HG02943 (cell line): ENCODE data around the gene USE1.
"Not testable (repeated sequence)": the region's sequence is repeated elsewhere in the genome, so short reads cannot be mapped to it uniquely, and the experiment has no call there.

Experiments
- ATAC-seq: cut with Tn5 transposase; IDR thresholded peaks from one replicate; pipeline ENCODE4 v1.9.1; 2021; ENCODE audit warnings: mild to moderate bottlenecking, low read depth, moderate library complexity; ENCODE audit not compliant: unreplicated experiment

The USE1 gene

DNA sequence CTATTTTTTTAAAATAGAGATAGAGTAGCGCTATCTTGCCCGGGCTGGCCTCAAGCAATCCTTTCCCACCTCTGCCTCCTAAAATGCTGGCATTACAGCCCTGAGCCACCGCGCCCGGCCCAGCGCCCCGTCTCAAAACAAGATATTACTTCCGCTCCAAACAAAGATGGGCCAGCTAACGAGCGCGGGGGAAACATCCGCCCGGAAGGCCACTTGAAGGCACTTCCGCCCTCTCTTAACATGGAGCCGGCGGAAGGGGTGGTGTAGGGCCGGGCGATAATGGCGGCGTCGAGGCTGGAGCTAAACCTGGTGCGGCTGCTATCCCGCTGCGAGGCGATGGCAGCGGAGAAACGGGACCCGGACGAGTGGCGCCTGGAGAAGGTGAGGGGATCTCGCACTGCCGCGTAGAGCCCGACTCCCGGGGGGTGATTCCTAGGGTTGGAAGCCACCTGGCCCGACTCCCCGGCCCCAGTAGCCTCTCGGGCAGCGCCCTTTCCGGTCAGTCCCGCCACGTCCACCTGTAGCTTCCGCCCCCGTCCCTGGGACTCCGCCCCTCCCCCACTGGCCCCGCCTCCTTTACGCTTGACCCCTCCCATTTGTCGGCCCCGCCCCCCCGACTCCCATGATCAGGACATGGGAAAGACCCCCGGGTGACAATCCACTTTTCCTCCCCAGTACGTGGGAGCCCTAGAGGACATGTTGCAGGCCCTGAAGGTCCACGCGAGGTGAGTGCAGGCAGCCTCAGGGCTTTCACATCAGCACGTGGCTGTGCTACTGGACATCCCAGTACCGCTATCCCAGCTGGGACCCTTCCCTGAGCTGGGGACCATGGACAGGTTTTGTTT, at the start of gene USE1:
USE1 (plus strand) TSS at position 231 of the 845 bp plus-strand sequence; CDS start at position 280, 49 bp downstream.
- ATAC-seq, result peak; percentile 69

GRCh38 chr19:17165715-17166114, 49.4 kb upstream of the USE1 start:
- ATAC-seq, result no peak

DNA sequence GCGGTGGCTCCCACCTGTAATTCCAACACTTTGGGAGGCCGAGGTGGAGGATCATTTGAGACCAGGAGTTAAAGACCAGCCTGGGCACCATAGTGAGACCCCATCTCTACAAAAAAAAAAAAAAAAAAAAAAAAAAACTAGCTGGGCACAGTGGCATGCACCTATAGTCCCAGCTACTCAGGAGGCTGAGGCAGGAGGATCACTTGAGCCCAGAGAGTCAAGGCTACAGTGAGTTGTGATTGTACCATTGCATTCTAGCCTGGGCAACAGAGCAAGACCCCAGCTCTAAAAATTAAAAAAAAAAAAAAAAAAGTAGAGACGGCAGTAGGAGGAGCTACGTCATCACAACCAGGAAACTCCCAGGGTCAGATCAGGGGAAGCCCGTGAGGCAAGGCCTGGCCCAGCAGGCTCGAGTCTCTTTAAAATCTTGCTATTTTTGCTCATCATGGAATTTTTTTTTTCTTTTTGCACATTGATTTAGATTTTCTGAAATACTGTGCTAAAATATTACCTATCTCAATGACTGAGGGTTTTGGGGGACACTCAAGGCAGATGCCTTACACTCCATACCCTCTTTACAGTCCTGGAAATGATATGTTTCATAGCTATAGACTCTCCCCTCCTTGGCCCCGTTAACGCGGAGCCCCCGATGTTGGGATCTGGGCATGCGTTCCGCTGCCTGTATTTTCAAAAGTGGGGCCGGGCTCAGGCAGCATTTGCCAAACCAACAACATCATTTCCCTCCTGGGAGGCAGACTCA, 44.4 kb upstream of the USE1 start:
- ATAC-seq, result no peak

DNA sequence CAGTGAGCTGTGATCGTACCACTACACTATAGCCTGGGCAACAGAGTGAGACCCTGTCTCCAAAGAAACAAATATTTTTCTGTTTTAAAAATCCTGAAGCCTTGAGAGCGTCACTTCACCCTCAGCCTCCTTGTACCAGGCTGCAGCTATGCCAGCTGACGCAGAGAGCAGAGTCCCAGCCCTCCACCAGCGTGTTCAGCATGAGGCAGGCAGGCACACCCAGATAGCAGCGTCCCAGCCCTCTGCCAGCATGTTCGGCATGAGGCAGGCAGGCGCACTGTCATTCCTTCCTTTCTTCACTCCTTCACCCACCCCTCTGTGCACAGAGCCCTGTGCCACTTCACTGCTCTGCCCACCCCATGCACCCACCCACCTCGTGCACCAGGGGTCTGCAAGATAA, 43.3 kb upstream of the USE1 start:
- ATAC-seq, result no peak

DNA sequence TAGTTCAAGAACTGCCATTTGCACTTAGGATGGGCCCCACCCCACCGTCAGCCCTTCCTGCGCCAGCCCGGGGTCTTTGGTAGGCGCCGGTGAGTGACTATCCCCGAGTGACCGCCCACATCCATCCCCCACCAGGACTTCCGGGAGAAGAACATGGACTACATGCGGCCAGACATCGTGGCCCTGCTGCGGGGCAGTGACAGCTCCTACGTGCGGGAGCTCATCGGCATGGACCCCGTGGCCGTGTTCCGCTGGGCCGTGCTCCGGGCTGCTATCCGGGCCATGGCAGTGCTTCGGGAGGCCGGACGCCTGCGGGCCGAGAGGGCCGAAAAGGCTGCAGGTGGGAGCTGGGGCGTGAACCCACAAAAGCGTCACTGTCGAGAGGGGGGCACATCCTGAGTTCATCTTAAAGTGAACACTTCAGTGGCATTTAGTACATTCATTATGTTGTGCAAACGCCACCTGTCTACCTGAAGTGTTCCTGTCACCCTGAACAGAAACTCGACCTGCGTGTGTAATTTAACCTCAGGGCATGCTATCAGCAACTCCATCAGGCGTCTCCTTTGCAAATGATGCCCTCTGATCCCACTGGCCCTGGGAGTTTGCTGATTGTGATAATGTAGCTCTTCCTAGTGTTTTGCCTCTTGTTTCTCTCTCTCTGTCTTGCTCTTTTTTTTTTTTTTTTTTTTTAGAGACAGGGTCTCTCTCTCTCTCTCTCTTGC, 42.4 kb upstream of the USE1 start:
- no peak for ATAC-seq

GRCh38 chr19:17178291-17178690, 36.9 kb upstream of the USE1 start:
- ATAC-seq, result no peak

DNA sequence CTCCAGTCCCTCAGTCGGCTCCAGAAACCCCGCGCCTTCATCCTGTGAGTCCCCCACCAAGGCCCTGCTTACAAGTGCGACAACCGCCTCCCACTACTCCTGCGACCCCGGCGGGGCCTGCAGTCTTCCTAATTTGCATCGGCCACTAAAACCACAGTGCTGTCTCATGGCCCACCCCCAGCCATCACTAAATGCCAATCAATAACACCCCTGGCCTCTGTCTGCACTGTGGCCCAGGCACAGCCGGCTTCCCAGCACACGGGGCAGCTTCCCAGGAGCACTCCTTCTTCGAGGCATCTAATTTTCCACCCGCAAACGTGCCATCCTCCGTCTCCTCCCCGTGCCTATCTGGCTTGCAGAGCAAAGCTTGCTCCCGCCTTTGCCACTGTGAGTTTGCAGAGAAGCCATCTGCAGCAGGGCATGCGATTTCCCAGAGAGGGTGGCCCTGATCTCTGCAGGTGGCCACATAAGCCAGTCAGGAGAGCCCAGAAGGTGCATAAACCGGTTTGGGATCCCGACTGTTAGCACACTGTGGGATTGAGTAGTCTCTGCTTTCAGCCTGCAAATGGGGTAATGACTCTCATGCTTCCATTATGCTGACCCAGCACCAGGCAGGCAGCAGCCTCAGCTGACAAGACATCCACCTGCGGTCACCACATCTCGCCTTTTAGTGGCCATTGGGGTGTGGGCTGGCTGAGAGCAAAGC, 34.0 kb upstream of the USE1 start:
- ATAC-seq, result no peak

DNA sequence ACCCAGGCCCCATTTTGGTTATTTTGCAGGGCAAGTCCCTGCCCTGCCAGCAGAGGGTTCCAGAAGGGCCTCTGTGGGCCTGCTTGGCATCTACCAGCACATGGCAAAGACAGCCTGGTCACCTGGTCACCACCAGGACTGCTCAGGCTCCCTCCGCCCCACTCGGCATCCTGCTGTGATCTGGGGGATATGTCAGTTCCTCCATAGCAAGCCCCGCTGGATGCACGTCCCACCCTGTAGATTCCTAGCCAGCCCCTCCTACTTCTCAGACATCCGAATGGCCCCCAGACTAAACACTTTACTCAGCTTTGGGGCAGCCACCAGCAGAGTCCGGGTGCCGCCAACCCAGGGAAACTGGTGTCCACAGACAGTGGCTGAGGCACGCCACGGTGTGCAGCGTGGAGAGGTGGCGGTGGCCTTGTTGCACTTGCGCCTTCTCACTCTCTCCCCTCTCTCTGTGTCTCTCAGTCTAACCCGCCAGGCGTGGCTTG, 31.8 kb upstream of the USE1 start:
- ATAC-seq, result no peak

GRCh38 chr19:17183858-17184321, 31.3 kb upstream of the USE1 start:
- no peak for ATAC-seq

- ATAC-seq, result no peak
Observed at GRCh38 chr19:17184371-17184841, 30.8 kb upstream of the USE1 start.

- ATAC-seq, result no peak
Observed at GRCh38 chr19:17185590-17185989, 29.6 kb upstream of the USE1 start.

DNA sequence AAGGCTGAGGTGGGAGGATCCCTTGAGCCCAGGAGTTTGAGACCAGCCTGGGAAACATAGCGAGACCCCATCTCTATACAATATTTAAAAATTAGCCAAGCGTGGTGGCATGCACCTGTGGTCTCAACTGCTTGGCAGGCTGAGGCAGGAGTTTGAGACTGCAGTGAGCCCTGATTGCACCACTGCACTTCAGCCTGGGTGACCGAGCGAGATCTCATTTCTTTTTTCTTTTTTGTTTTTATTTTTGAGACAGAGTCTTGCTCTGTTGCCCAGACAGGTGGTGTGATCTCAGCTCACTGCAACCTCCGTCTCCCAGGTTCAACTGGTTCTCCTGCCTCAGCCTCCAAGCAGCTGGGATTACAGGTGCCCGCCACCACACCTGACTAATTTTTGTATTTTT, 23.4 kb upstream of the USE1 start:
- ATAC-seq, result not testable (repeated sequence)

GRCh38 chr19:17192751-17193150, 22.4 kb upstream of the USE1 start:
- no peak for ATAC-seq

- ATAC-seq, result no peak
Observed at GRCh38 chr19:17194608-17195007, 20.5 kb upstream of the USE1 start.

DNA sequence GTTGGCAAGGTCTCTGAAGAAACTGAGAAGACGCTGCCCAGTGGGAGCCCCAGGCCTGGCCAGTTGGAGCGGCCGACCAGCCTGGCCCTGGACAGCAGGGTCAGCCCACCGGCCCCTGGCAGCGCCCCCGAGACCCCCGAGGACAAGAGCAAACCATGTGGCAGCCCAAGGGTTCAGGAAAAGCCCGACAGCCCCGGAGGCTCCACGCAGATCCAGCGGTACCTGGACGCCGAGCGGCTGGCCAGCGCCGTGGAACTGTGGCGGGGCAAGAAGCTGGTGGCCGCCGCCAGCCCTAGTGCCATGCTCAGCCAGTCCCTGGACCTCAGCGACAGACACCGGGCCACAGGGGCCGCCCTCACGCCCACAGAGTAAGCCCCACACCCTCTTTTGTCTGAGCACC, 20.1 kb upstream of the USE1 start:
- no peak for ATAC-seq

DNA sequence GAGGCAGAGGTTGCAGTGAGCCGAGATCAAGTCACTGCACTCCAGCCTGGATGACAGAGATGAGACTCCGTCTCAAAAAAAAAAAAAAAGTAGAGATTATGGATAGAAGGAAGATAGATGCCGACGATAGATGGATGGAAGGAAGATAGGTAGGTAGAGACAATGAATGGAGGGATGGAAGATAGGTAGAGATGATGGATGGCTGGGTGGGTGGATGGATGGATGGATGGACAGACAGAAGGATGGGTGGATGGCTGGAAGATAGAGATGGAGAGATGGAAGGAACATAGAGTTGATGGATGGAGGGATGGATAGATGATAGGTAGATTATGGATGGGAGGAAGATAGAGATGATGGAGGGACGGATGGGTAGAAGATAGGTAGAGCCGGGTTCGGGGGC, 18.5 kb upstream of the USE1 start:
- ATAC-seq, result no peak

DNA sequence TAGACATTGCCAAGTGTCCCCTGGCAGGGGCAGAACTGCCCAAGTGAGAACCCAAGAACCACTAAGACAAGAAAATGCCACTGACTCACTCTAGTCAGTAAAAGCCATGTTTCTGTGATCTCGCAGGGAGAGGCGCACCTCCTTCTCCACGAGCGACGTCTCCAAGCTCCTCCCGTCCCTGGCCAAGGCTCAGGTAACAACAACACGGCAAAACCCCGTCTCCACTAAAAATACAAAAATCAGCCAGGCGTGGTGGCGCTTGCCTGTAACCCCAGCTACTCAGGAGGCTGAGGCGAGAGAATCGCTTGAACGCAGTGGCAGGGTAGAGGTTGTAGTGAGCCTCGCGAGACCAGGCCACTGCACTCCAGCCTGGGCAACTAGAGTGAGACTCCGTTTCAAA, 17.5 kb upstream of the USE1 start:
- no peak for ATAC-seq

DNA sequence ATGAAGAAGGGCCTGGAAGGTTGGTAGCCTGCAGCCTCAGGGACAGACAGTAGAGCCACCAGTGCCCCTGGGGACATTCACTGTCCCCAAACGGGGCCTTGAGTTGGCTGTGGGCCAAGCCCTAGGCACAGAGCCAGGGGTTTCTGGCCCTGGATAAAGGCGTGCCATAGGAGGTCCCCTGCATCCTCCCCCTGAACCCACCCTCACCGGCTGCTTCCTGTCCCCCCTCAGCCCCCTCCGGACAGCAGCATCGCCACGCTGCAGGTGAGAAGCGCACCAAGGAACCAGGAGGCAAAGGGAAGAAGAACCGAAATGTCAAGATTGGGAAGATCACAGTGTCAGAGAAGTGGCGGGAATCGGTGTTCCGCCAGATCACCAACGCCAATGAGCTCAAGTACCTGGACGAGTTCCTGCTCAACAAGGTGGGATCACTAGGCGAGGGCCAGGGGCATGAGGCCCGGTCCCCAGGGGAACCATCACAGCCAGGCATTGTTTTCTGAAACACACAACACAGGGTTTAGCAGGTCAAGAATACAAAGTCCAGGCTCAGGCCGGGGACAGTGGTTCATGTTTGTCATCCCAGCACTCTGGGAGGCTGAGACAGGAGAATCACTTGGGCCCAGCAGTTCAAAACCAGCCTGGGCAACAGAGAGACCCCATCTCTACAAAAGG, 14.6 kb upstream of the USE1 start:
- no peak for ATAC-seq

DNA sequence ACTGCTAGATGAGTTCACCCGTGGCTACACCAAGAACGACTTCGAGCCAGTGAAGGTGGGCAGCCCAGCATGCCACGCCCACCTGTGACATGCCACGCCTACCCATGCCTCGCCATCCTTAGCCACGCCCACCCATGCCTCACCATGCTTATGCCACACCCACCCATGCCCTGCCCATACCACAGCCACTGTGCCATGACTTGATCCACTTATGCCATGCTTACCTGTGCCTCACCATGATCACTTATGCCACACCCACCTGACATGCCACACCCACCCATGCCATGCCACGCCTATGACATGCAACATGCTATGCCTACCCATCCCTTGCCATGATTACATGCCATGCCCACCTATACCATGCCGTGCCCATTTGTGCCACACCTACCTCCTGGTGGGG, 12.9 kb upstream of the USE1 start:
- no peak for ATAC-seq

GRCh38 chr19:17202713-17203112, 12.4 kb upstream of the USE1 start:
- ATAC-seq, result no peak
